IMR-90 (cell line): Measurements from ENCODE around the gene RPS6KA4. TPM values are rescaled to one million over a fixed set of nuclear protein-coding genes. Genes with fewer than 3 reads are reported as not detected.

Source experiments
- ATAC-seq: fragments of 200-7000 bp; cut with Tn5 transposase; 2 replicates; pipeline ENCODE4 v1.9.1; 2020; ENCODE audit warnings: low read depth, mild to moderate bottlenecking, moderate library complexity
- BruUV-seq: library from RNA; stranded (reverse); fragments of 400-500 nt; replicated peaks from 2 replicates; lab custom pipeline; 2021; lab: Mats Ljungman, UMichigan
- CTCF ChIA-PET: fragments of 300-600 bp; formaldehyde crosslinking; extraction: SDS; loops from one replicate; lab custom pipeline; 2021; ENCODE audit warnings: antibody characterized with exemption; lab: Yijun Ruan, JAX
- POLR2A ChIA-PET: fragments of 300-600 bp; sonication (Branson Sonifier 250); formaldehyde crosslinking; loops from one replicate; lab custom pipeline; 2022; ENCODE audit warnings: antibody characterized with exemption; ENCODE audit not compliant: unreplicated experiment; lab: Charles Lee
- DNase-seq: peaks from one replicate; pipeline ENCODE4 v3.0.0; 2013
- H2AFZ ChIP-seq: replicated peaks from 2 replicates; pipeline ENCODE3; 2013; ENCODE audit warnings: low read length, mild to moderate bottlenecking; ENCODE audit not compliant: poor library complexity
- H2AK5ac ChIP-seq: 2 replicates; pipeline ENCODE4 v1.6.1; 2013; ENCODE audit warnings: low read depth, low read length, inconsistent platforms
- H2AK9ac ChIP-seq: replicated peaks from 2 replicates; pipeline ENCODE3; 2013; ENCODE audit warnings: mild to moderate bottlenecking, low read depth, low read length, moderate library complexity; ENCODE audit not compliant: poor library complexity
- H2BK120ac ChIP-seq: 2 replicates; pipeline ENCODE4 v1.6.1; 2013; ENCODE audit warnings: low read depth, low read length, inconsistent platforms
- H2BK15ac ChIP-seq: 3 replicates; pipeline ENCODE4 v1.6.1; 2013; ENCODE audit warnings: low read depth, low read length, inconsistent platforms
- H2BK20ac ChIP-seq: 2 replicates; pipeline ENCODE4 v1.6.1; 2013; ENCODE audit warnings: low read depth, mild to moderate bottlenecking, inconsistent platforms, low read length, moderate library complexity
- H2BK5ac ChIP-seq: 2 replicates; pipeline ENCODE4 v1.6.1; 2013; ENCODE audit warnings: mild to moderate bottlenecking, low read depth, low read length, inconsistent platforms; ENCODE audit not compliant: poor library complexity, severe bottlenecking
- H3K14ac ChIP-seq: replicated peaks from 2 replicates; pipeline ENCODE4 v1.6.1; 2013; ENCODE audit warnings: low read depth, low read length, inconsistent platforms
- H3K18ac ChIP-seq: 2 replicates; pipeline ENCODE4 v1.6.1; 2013; ENCODE audit warnings: low read depth, low read length, control low read depth
- H3K23ac ChIP-seq: 2 replicates; pipeline ENCODE4 v1.6.1; 2013; ENCODE audit warnings: low read depth, low read length, inconsistent platforms
- H3K27ac ChIP-seq: 2 replicates; pipeline ENCODE4 v1.5.1; 2013; ENCODE audit warnings: mild to moderate bottlenecking, control low read depth, low read length; ENCODE audit not compliant: insufficient read depth
- H3K27me3 ChIP-seq: 2 replicates; pipeline ENCODE4 v1.6.1; 2013; ENCODE audit warnings: low read length; ENCODE audit not compliant: control insufficient read depth, insufficient read depth
- H3K36me3 ChIP-seq: 2 replicates; pipeline ENCODE4 v1.6.1; 2013; ENCODE audit warnings: low read length, mixed read lengths; ENCODE audit not compliant: control insufficient read depth, insufficient read depth
- H3K4ac ChIP-seq: 2 replicates; pipeline ENCODE4 v1.6.1; 2013; ENCODE audit warnings: low read depth, low read length, inconsistent platforms
- H3K4me1 ChIP-seq: 2 replicates; pipeline ENCODE4 v1.6.1; 2013; ENCODE audit warnings: low read length, mixed read lengths; ENCODE audit not compliant: control insufficient read depth, insufficient read depth
- H3K4me2 ChIP-seq: 2 replicates; pipeline ENCODE4 v1.6.1; 2013; ENCODE audit warnings: low read depth, mild to moderate bottlenecking, control low read depth, low read length, moderate library complexity
- H3K4me3 ChIP-seq: 2 replicates; pipeline ENCODE4 v1.5.1; 2013; ENCODE audit warnings: low read depth, mild to moderate bottlenecking, control low read depth, low read length, moderate library complexity; ENCODE audit not compliant: insufficient read depth
- H3K56ac ChIP-seq: 2 replicates; pipeline ENCODE4 v1.6.1; 2013; ENCODE audit warnings: low read length, inconsistent platforms; ENCODE audit not compliant: insufficient read depth; ENCODE audit errors: extremely low read depth
- H3K79me1 ChIP-seq, 2 experiments: 2 replicates each; pipeline ENCODE4 v1.6.1; 2013; ENCODE audit warnings: low read length in 2 of 2, inconsistent platforms in 1 of 2, low read depth in 1 of 2
- H3K9ac ChIP-seq: 2 replicates; pipeline ENCODE4 v1.6.1; 2013; ENCODE audit warnings: low read depth, low read length, control low read depth
- H3K9me1 ChIP-seq: 2 replicates; pipeline ENCODE4 v1.6.1; 2013; ENCODE audit warnings: low read length, inconsistent platforms; ENCODE audit not compliant: insufficient read depth
- H3K9me3 ChIP-seq: 2 replicates; pipeline ENCODE4 v1.6.1; 2013; ENCODE audit warnings: low read length; ENCODE audit not compliant: control insufficient read depth, insufficient read depth
- H4K20me1 ChIP-seq: 2 replicates; pipeline ENCODE4 v1.6.1; 2013; ENCODE audit warnings: low read length, inconsistent platforms; ENCODE audit not compliant: insufficient read depth
- H4K5ac ChIP-seq: 2 replicates; pipeline ENCODE4 v1.6.1; 2013; ENCODE audit warnings: mild to moderate bottlenecking, low read depth, low read length, control low read depth
- H4K8ac ChIP-seq, 2 experiments: 2 replicates each; pipeline ENCODE4 v1.6.1; 2013; ENCODE audit warnings: low read depth in 2 of 2, low read length in 2 of 2, control low read depth in 1 of 2, inconsistent platforms in 1 of 2
- H4K91ac ChIP-seq: 2 replicates; pipeline ENCODE4 v1.6.1; 2013; ENCODE audit warnings: low read depth, low read length, inconsistent platforms; ENCODE audit not compliant: insufficient read depth
- BHLHE40 ChIP-seq: fragments of 150-350 bp; IDR thresholded peaks from 2 replicates; pipeline ENCODE4 v1.6.1; 2016; ENCODE audit warnings: mild to moderate bottlenecking, low read depth, low read length
- CEBPB ChIP-seq: IDR thresholded peaks from 2 replicates; pipeline ENCODE4 v1.6.1; 2012; ENCODE audit warnings: low read depth, low read length, improper control_type of control experiment
- CHD1 ChIP-seq: IDR thresholded peaks from 2 replicates; pipeline ENCODE4 v1.6.1; 2012; ENCODE audit warnings: low read depth, low read length, improper control_type of control experiment
- CTCF ChIP-seq: conservative IDR thresholded peaks from 2 replicates; pipeline ENCODE4 v1.5.1; 2012; ENCODE audit warnings: mild to moderate bottlenecking, low read depth, low read length, improper control_type of control experiment
- ELK1 ChIP-seq: fragments of 150-350 bp; IDR thresholded peaks from 2 replicates; pipeline ENCODE4 v1.6.1; 2016; ENCODE audit warnings: low read depth, mild to moderate bottlenecking, low read length, moderate library complexity, borderline replicate concordance
- FOS ChIP-seq: fragments of 150-350 bp; IDR thresholded peaks from 2 replicates; pipeline ENCODE4 v1.6.1; 2016; ENCODE audit warnings: low read depth, low read length
- MAFK ChIP-seq: IDR thresholded peaks from 2 replicates; pipeline ENCODE4 v1.6.1; 2012; ENCODE audit warnings: low read depth, low read length, improper control_type of control experiment
- MAZ ChIP-seq: IDR thresholded peaks from 2 replicates; pipeline ENCODE4 v1.6.1; 2012; ENCODE audit warnings: low read depth, mild to moderate bottlenecking, low read length, improper control_type of control experiment, moderate library complexity, borderline replicate concordance
- MXI1 ChIP-seq: IDR thresholded peaks from 2 replicates; pipeline ENCODE4 v1.6.1; 2012; ENCODE audit warnings: low read depth, mild to moderate bottlenecking, low read length, moderate library complexity, borderline replicate concordance
- NFE2L2 ChIP-seq: fragments of 150-350 bp; IDR thresholded peaks from 2 replicates; pipeline ENCODE4 v1.6.1; 2016; ENCODE audit warnings: low read depth, mild to moderate bottlenecking, low read length
- POLR2A ChIP-seq: IDR thresholded peaks from 2 replicates; pipeline ENCODE4 v1.6.1; 2012; ENCODE audit warnings: mild to moderate bottlenecking, low read depth, low read length
- RAD21 ChIP-seq: IDR thresholded peaks from 2 replicates; pipeline ENCODE4 v1.6.1; 2012; ENCODE audit warnings: low read length, improper control_type of control experiment
- RCOR1 ChIP-seq: IDR thresholded peaks from 2 replicates; pipeline ENCODE4 v1.6.1; 2012; ENCODE audit warnings: mild to moderate bottlenecking, low read length, improper control_type of control experiment; ENCODE audit not compliant: insufficient replicate concordance
- RFX5 ChIP-seq: IDR thresholded peaks from 2 replicates; pipeline ENCODE4 v1.8.0; 2012; ENCODE audit warnings: low read depth, mild to moderate bottlenecking, low read length, moderate library complexity
- SMC3 ChIP-seq: fragments of 150-350 bp; IDR thresholded peaks from 2 replicates; pipeline ENCODE4 v1.6.1; 2016; ENCODE audit warnings: low read depth, mild to moderate bottlenecking, antibody characterized with exemption, low read length, moderate library complexity
- USF2 ChIP-seq: fragments of 150-350 bp; IDR thresholded peaks from 2 replicates; pipeline ENCODE4 v1.6.1; 2017; ENCODE audit warnings: mild to moderate bottlenecking, antibody characterized with exemption, low read length, low read depth
- WGBS, 2 experiments: methylation state at CpG; one replicate each; pipeline versions ENCODE4 v1.1.5 to v1.1.7; 2013; ENCODE audit warnings: missing lambda C conversion rate in 2 of 2; ENCODE audit not compliant: insufficient read length in 1 of 2; ENCODE audit errors: extremely low coverage in 2 of 2; 5-methylcytosine and 5-hydroxymethylcytosine counted together
- dilution Hi-C: fragments of 300-500 bp; cut with HindIII; formaldehyde crosslinking; loops from one replicate; pipeline ENCODE4 v1.14.3; 2018; ENCODE audit warnings: low sequenced_read_pairs; ENCODE audit not compliant: unreplicated experiment
- in situ Hi-C: fragments of 300-500 bp; cut with MboI; formaldehyde crosslinking; loops from 3 replicates; pipeline ENCODE4 v1.14.3; 2019; ENCODE audit warnings: low sequenced_read_pairs, inconsistent platforms, mixed read lengths
- intact Hi-C: fragments of 100-400 bp; cut with micrococcal nuclease; formaldehyde crosslinking; loops from 2 replicates; pipeline ENCODE4 v1.10.0; 2022
- polyA plus RNA-seq, 3 experiments: library from polyadenylated mRNA; depleted of rRNA; stranded (reverse); fragments of >200 nt; gene quantifications; 2 replicates each; pipeline ENCODE4 v1.2.3, GENCODE V29; 2012; ENCODE audit warnings: low replicate concordance in 1 of 3
- total RNA-seq: library from RNA; depleted of rRNA; stranded (reverse); fragments of >200 nt; gene quantifications from 2 replicates; pipeline ENCODE4 v1.2.3, GENCODE V29; 2012

Gene RPS6KA4
- total and polyA plus RNA-seq, 2 of the 4 experiments (the other 2 are of a cell fraction): 38.8 to 52.9 TPM

GRCh38 chr11:64321533-64321932 lies 37.4 kb upstream of the RPS6KA4 start:
- Histone ChIP-seq H2BK20ac (no peak overlapping the region), H3K27ac (no peak overlapping the region), H4K91ac (no peak overlapping the region), H3K9ac (no peak overlapping the region), H3K4me1 (peaks cover 10% of the 10 kb centered on the region), H3K18ac (no peak overlapping the region), H4K8ac (no peak overlapping the region), H3K9me1 (peaks cover 14% of the 10 kb centered on the region), H2BK15ac (no peak overlapping the region), H3K27me3 (no peaks in the 10 kb centered on the region), H3K56ac (no peak overlapping the region), H3K79me1 (peaks cover 7 to 31% of the 10 kb centered on the region in 2 experiments), H3K4me3 (no peak overlapping the region), H3K9me3 (no peaks in the 10 kb centered on the region), H2BK120ac (no peak overlapping the region), H2AK5ac (peak overlapping the region; percentile 17; the same call in 1 of the 2 replicates), H3K4me2 (no peak overlapping the region), H2BK5ac (no peak overlapping the region), H3K14ac (no peak overlapping the region), H3K4ac (no peak overlapping the region), H4K5ac (no peak overlapping the region), H3K36me3 (peaks cover 22% of the 10 kb centered on the region), H2AK9ac (no peak overlapping the region), H4K20me1 (no peaks in the 10 kb centered on the region; the same call in 1 of the 2 replicates), H2AFZ (no peak overlapping the region), H3K23ac (no peak overlapping the region)
- TF ChIP-seq RAD21: no peak
- TF ChIP-seq POLR2A: no peak
- TF ChIP-seq NFE2L2: no peak
- TF ChIP-seq SMC3: no peak
- no peak for TF ChIP-seq MXI1
- no peak for TF ChIP-seq RFX5
- no peak for TF ChIP-seq CTCF
- no peak for TF ChIP-seq CHD1
- TF ChIP-seq RCOR1: no peak
- TF ChIP-seq MAFK: no peak
- TF ChIP-seq USF2: no peak
- TF ChIP-seq BHLHE40: no peak
- no peak for TF ChIP-seq ELK1
- no peak for TF ChIP-seq MAZ
- no peak for TF ChIP-seq FOS
- TF ChIP-seq CEBPB: no peak
- BruUV-seq: no TSS peak
- intact Hi-C loops: no loop called here
- in situ Hi-C loops: no loop called here
- dilution Hi-C loops: no loop called here
- WGBS, 2 experiments: 79% methylated on average over 3 of the region's 5 CpGs; no CpG with 5 or more reads in 1 of the 2 experiments
- CTCF ChIA-PET: interaction anchor here (0.6 to 1.5 kb wide), 2 partner anchors 10 to 16 kb away, joined by 3 to 4 read pairs; partner anchors contain the start of gene ESRRA
- DNase-seq (peak; percentile 38), ATAC-seq (no peak)
- POLR2A ChIA-PET: no interaction called here
